ENCODE results near the gene GAREM2. TPM values are rescaled to one million over a fixed set of nuclear protein-coding genes. Genes with fewer than 3 reads are reported as not detected.

GAREM2 gene
- total RNA-seq, 1 donor from 2014 or later: 4.3 TPM

DNA sequence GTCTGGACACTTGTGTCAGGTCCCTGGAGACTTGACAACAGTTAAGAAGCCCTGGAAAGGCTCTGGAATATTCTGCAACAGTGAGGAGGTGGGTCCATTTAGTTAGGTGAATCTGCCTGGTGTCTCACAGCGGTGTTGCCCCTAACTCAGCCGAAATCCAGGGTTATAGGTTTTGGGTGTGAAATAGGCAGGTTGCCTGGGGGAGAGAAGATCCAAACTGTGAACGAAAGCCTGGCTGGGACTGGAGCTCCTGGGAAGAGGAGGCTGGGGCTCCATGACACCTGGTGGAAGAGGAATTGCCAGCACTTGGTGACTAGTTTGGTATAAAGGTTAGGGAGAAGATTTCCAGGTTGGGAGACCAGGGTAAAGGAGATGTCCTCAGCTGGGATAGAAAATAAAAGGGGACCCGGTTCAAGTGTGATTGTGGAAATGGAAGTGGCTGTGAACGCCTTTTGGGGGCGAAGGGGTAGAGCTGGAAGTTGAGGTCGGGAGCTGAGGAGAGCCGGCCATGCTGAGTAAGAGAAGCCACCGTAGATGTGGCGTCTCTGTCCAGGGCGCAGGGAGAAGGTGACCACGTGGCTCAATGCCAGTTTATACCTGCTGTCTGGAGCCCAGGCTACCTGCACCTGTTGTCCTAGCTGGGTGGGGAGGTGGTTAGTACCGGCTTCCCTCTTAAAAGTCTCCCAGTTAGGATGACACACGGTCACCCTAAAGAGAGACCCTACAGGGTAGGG, 3.0 kb upstream of the GAREM2 start:
- DNase-seq (ENCODE audit: low spot score): no peak

DNA sequence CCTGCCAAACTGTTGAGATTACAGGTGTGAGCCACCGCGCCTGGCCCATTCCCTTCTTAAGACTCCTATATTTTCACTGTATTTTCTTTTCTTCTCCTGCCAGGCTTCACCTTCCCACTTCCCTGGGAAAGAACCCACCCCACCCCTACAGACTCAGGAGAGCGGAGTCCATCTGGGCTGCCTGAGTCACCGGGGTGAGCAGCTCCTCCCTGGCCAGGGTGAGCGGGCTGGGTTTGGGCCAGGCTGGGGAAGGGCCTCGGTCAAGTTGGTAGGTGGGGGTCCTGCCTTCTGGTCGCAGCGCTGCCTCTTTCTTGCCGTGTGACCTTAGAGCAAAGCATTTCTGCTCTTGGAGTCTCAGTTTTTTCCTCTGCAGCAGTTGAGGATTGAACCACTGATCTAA, 2.1 kb upstream of the GAREM2 start:
- no peak for DNase-seq (ENCODE audit: low spot score)

DNA sequence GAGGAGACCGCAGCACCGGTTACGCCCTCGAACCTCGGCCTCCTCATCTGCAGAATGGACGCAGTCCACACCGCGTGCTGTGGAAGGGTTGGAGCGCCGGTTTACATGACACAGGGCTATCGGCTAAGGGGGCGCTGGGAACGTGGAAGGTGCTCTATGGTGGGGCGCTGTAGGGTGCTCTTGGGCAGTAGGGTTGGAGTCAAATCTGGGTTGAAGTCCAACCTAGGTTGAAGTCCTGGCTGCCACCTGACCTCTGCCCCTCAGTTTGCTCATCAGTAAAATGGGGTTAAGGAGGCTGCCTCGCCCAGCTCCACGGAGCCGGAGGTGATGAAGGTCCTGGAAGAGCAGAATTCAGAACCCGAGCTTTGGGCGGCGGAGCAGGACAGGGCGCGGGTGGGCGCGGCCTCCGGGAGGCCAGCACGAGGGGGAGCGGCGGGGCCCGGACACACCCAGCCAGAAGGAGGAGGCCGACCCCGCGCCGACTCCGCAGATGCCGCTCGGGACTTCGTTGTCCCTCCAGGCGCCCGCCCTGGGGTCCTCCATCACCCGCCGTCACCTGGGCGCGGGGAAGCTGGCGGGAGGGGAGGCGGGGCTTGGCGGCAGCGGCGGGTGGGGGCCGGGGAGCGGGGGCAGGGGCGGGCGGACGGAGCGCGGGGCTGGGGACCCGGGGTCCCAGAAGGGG, 558 bp upstream of the GAREM2 start:
- no peak for DNase-seq (ENCODE audit: low spot score)

DNA sequence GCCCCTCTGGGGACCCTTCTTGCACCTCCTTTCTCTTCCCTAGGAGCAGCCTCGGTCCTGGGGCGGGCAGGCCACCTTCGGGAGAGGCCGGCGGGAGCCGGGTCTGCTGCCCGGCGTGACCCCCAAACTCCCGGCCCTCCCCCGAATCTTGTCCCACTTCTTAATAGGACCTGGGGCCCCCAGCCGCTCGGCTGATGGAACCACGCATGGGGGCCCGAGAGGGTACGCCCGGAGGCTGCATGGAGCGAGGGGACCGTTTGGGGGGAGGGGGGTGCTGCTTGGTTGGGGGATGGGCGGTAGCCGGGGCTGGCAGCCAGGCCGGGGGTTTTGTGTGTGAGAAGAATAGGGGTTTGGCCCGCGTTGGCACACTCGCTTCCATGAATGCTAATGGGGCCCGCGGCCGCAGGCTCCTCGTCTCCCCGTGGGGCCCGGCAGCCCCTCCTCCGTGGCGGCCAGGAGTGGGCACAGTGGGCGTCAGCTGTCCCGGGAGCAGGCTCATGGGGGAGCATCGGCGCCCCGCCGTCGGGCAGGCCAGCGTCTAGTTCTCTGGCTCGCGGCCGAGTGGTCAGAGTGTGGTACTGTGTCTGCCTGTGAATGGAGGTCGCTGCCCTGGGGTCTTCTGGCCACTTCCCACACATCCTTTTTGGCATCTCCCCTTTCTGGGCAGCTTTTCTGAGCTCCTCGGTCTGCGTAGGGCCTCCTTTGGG, 1.0 kb downstream of the GAREM2 start:
- DNase-seq (ENCODE audit: low spot score): no peak

DNA sequence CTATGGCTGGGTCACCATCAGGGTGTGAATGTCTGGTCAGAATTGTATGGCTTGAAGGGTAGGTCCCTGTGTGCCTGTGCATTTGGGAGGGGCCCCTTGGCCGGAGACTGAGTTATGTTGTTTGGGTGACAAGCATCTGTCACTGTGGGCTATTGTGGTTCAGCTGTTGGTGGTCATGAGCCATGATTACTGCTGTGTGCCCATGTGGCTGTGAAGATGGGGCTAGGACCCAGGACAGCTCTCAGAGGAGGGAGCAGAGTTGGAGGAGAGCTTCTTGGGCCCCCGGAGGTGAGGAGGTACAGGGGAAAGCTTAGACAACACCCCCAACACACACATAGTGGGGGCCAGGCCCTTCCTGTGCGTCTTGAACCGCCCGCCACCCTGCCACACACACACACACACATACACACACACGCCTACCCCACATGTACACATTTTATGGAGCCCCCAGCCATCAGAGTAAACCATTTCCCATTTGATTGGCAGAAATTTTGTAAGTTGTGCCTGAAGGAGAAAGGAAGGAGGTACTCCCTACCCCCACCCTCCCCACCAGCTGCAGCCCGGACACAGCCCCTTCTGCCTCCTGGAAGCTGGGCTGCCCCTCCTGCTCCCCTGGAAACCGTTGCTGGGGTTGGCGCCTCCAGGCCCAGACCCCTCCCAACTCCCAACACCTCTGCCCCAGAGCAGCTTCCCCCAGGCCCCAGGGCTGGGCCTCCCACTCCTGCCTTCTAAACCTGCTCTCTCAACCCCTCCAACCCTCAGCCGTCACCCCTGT, 2.0 kb downstream of the GAREM2 start:
- no peak for DNase-seq (ENCODE audit: low spot score)

DNA sequence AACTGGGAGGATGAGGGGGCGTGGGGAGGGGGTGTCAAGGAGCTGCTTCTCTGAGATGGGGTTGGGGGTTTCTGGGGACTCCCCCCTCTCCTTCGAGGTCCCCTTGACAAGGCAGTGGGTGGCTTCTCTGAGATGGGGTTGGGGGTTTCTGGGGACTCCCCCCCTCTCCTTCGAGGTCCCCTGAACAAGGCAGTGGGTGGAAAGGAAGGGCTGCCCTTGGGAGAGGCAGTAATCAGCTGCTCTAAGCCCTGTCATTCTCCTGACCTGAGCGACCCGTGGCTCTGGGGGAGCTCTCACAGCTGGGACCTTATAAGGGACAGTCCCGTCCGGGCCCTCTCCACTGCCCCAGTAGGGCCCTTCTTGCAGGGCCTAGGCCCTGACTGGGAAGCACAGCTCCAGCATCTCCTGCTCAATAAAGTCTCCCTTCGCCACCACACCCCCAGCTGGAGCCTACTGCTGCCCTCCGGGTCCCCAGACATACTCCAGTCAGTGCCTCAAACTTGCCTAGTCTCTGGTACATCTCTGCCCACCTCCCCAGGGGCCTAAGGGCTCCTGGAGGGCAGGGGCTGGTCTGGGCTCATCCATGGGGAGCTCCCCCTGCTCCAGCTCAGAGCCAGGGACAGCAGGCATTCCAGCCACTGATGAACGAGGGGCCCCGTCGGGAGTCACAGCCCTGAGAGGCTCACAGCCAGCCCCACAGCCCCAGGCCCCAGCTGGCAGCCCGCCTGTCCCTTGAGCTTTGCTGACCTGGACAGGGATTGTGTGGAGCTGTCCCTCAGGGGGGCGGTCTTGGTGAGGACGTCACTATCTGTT, 2.8 kb downstream of the GAREM2 start:
- no peak for DNase-seq (ENCODE audit: low spot score)

DNA sequence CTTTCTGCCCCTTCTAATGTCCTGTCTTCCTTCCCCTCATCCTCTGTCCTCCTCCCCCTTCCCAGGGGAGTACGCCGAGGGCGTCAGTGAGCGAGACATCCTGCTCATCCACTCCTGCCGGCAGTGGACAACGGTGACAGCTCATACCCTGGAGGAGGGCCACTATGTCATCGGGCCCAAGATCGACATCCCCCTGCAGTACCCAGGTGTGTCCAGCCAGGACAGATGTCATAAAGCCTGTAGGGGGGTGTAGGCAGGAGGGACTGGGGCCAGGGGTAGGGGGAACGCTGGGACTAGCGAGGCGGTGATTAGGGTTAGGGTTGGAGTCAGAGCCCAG, 3.4 kb downstream of the GAREM2 start:
- no peak for DNase-seq (ENCODE audit: low spot score)

DNA sequence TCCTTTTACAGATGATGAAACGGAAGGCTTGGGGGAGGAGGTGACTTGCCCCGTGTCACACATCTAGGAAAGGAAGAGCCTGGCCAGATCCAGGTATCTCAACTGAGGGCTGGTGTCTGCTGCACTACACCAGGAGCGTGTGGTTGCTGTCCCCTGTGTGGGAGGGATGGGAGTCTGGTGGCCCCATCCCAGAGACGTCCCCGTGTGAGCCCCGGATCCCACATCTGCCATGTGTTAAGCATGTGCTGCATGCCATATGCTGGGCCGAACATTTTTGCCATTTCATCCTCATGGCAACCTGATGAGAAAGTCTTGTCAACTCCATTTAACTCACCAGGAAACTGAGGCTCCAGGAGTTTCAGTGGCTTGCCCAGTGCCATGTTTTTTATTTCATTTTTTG, 4.2 kb downstream of the GAREM2 start:
- DNase-seq (ENCODE audit: low spot score): no peak

DNA sequence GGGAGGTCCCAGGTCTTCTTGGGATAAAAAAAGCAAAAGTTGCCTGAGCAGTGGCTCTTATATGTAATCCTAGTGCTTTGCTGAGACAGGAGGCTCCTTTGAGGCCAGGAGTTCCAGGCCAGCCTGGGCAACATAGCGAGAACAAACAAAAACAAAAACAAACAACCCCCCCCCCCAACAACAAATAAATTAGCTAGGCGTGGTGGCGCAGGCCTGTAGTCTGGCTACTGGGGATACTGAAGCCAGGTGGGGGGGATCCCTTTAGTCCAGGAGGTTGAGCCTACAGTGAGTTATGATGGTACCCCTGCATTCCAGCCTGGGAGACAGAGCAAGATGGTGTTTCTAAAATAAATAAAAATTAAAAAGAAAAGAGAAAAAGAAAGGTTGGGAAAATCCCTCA, 5.4 kb downstream of the GAREM2 start:
- no peak for DNase-seq (ENCODE audit: low spot score)

DNA sequence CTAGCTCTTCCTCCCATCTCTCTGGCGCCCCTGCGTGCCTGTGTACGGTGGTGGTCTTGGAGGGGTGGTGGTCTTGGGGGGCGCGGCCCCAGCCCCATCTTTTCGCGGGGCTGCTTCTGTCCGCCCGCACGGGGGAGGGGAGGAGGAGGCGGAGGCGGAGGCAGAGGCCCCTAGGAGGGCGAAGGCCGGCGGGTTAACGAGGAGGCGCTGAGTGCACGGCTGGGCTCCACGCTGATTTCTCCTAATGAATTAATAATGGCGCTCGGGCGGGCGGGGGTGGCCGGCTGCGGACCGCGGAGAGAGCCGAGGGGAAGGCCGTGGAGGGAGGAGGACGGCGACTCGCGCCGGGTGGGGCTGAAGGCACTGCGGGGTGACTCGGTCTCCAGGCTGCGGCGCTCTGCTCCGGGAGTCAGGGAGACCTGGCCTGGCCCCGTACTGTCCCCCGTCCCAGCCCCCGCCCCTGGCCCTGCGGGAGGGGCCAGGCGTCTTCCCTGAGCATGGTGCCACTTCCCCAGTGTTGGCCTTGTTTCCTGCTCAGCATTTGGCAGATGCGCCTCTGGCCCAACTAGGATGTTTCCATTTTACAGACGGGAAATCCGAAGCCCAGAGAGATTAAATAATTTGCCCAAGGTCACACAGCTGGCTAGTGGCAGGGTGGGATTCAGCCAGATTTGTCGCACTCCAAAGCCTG, 6.0 kb downstream of the GAREM2 start:
- no peak for DNase-seq (ENCODE audit: low spot score)

DNA sequence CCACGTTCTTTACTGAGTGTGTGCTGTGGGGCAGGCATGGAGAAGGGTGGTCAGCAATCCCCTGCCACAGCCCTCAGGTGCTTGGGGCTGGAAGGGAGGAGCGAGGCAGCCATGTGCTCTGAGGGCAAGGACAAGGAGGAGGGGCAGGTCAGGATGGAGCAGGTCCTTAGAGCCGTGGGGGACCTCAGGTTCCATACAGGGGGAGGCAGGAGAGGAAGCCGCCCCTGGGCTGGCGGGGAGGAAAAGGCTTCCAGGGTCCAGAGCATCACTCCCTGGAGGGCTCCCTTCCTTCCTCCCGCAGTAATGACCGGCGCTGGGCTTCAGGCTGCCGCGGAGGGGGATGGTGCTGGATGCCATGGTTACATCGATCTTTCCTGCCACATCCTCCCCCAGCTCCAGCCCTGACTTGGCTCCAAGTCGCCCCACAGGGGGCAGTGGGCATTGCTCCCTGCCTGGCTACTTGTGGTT, 6.6 kb downstream of the GAREM2 start:
- no peak for DNase-seq (ENCODE audit: low spot score)

DNA sequence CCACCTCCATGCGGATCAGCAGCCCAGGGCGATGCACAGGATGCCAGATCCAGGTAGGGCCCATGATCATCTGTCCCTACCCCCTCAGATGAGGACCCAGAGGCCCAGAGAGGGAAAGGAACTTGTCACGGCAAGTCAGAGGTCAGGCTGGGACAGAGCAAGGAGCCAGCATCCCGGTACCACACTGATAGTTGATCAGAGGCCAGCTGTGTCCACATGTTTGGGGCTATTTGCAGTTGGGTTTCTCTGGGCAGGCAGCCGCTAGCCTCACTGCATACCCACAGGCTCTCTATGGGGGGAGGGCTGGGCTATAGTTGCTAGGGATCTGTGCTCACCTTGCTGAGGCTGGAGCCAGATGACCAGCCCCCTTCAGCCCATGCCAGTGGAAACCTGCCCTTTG, 9.6 kb downstream of the GAREM2 start:
- DNase-seq (ENCODE audit: low spot score): no peak

DNA sequence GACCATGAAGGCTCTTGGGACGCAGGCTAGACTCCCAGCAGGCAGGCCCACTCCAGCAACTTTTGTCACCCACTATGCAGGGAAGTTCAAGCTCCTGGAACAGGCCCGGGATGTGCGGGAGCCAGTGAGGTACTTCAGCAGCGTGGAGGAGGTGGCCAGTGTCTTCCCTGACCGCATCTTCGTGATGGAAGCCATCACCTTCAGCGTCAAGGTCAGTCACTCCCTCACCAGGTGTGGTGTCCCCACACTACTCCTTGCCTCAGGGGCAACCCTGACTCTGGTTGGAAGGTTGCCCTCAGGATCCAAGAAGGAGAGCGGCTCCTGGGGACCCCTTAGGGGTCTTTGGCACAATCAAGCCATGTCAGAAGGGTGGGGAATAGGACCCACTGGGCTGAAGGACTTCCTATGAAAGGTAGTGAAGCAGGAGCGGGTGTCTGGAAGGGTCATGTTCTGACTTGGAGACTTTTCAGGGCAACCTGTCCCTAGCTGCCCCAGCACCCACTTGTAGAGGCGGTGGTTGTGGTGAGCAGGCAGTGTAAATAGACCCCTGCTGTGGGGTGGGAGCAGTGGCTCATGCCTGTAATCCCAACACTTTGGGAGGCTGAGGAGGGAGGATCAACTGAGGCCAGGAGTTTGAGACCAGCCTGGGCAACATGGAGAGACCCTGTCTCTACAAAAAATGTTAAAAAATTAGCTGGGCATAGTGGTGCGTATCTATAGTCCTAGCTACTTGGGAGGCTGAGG, 10.2 kb downstream of the GAREM2 start:
- DNase-seq (ENCODE audit: low spot score): no peak

DNA sequence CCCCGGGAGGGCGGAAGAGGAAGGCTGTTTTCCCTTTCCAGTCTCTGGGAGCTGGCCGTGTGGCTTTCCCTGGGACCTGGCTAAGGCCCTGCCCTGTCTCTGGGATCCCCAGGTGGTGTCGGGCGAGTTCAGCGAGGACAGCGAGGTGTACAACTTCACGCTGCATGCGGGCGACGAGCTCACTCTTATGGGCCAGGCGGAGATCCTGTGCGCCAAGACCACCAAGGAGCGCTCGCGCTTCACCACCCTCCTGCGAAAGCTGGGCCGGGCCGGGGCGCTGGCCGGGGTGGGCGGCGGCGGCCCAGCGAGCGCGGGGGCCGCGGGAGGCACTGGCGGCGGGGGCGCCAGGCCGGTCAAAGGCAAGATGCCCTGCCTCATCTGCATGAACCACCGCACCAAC, 11.2 kb downstream of the GAREM2 start:
- no peak for DNase-seq (ENCODE audit: low spot score)

DNA sequence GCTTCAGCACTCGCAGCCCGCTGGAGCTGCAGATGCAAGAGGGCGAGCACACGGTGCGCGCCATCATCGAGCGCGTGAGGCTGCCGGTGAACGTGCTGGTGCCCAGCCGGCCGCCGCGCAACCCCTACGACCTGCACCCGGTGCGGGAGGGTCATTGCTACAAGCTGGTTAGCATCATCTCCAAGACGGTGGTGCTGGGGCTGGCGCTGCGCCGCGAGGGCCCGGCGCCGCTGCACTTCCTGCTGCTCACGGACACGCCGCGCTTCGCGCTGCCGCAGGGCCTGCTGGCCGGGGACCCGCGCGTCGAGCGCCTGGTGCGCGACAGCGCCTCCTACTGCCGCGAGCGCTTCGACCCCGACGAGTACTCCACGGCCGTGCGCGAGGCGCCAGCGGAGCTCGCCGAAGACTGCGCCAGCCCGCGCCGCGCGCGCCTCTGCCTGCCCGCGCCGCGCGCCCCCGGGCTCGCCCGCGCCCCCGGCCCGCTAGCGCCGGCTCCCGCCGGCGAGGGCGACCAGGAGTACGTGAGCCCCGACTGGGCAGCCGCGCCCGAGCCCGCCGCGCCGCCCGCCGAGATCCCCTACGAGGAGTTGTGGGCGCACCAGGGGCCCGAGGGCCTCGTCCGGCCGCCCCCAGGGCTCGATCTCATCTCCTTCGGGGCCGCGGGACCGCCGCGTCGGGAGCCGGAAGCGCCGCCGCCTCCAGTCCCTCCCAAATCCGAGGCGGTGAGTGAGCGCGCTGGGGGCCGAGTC, 11.8 kb downstream of the GAREM2 start:
- peak; percentile 84 for DNase-seq (ENCODE audit: low spot score)

DNA sequence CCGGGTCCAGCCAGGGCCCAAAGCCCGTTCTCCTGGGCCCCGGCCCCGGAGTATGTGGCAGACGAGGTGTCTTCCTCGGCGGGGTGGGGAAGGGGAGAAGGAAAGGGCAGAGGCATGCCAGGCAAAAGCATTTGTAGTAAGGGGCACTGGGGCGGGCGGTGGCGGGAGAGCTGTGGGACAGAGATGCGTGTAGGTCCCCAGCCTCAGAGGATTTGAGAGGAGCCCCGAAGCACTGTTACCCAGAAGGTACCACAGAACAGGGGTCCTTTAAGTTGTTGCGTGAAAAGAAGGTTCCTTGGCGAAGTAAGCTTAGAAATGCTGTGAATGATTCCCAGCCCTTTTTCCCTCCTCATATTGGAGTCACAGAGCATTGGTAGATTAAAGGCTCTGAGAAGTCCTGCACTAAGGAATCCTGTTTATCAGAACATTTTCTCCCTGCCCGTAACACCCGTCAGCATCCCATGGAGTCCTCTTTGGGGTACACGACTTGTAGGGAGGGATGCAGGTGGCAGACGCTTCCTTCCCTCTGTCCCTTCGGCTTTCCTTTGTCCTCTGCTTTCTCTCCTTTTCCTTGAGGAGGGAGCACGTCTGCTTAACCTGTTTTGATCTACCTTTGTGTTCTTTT, 12.5 kb downstream of the GAREM2 start:
- DNase-seq (ENCODE audit: low spot score): no peak

DNA sequence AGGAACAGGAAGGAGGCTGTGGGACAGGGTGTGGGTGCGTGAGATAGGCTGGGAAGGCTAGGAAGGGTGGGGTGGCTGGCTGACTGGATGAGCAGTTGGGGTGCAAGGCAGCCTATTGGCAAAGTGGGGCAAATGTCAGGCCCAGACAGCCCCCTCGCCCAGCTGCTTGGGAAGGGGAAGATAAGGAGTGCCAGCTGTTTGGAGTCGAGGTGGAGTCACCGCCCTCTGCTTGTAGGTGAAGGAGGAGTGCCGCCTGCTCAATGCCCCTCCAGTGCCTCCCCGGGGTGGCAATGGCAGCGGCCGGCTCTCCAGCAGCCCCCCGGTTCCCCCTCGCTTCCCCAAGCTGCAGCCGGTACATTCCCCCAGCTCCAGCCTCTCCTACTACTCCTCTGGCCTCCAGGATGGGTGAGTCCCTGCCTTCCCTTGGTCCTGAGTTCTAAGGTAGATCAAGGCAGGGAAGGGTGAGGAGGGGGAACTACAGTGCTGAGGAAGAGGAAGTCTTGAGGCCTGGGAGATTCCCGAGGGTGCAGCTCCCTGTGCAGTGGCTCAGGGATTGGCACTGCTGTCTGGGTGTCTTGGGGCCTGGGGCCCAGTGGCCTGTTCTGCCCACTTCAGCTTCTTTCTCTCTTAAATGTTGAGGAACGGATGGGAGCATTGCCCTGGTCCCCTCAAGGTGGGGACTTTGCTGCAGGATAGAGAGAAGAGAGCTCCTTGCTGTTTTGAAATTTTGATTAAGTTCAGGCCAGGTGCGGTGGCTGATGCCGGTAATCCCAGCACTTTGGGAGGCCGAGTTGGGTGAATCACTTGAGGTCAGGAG, 13.3 kb downstream of the GAREM2 start:
- DNase-seq (ENCODE audit: low spot score): no peak

DNA sequence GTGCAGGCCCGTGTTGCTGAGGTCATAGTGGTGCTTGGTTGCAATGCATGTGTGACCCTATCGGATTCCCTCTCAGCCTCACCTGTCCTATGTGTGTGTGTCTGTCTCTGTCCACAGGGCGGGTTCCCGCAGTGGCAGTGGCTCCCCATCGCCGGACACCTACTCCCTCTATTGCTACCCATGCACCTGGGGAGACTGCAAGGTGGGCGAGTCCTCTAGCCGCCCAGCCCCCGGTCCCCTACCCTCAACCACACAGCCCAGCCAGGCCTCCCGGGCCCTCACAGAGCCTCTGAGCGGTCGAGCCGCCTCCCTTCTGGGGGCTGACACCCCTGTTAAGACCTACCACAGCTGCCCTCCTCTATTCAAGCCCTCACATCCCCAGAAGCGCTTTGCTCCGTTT, 14.2 kb downstream of the GAREM2 start:
- DNase-seq (ENCODE audit: low spot score): no peak
